IMR-90 (cell line): Measurements from ENCODE around the gene CMSS1. TPM values are rescaled to one million over a fixed set of nuclear protein-coding genes. Genes with fewer than 3 reads are reported as not detected.

Experiments used
- ATAC-seq: fragments of 200-7000 bp; cut with Tn5 transposase; 2 replicates; pipeline ENCODE4 v1.9.1; 2020; ENCODE audit warnings: low read depth, mild to moderate bottlenecking, moderate library complexity
- BruUV-seq: library from RNA; stranded (reverse); fragments of 400-500 nt; replicated peaks from 2 replicates; lab custom pipeline; 2021; lab: Mats Ljungman, UMichigan
- CTCF ChIA-PET: fragments of 300-600 bp; formaldehyde crosslinking; extraction: SDS; loops from one replicate; lab custom pipeline; 2021; ENCODE audit warnings: antibody characterized with exemption; lab: Yijun Ruan, JAX
- POLR2A ChIA-PET: fragments of 300-600 bp; sonication (Branson Sonifier 250); formaldehyde crosslinking; loops from one replicate; lab custom pipeline; 2022; ENCODE audit warnings: antibody characterized with exemption; ENCODE audit not compliant: unreplicated experiment; lab: Charles Lee
- DNase-seq: peaks from one replicate; pipeline ENCODE4 v3.0.0; 2013
- H2AFZ ChIP-seq: replicated peaks from 2 replicates; pipeline ENCODE3; 2013; ENCODE audit warnings: low read length, mild to moderate bottlenecking; ENCODE audit not compliant: poor library complexity
- H2AK5ac ChIP-seq: 2 replicates; pipeline ENCODE4 v1.6.1; 2013; ENCODE audit warnings: low read depth, low read length, inconsistent platforms
- H2AK9ac ChIP-seq: replicated peaks from 2 replicates; pipeline ENCODE3; 2013; ENCODE audit warnings: mild to moderate bottlenecking, low read depth, low read length, moderate library complexity; ENCODE audit not compliant: poor library complexity
- H2BK120ac ChIP-seq: 2 replicates; pipeline ENCODE4 v1.6.1; 2013; ENCODE audit warnings: low read depth, low read length, inconsistent platforms
- H2BK15ac ChIP-seq: 3 replicates; pipeline ENCODE4 v1.6.1; 2013; ENCODE audit warnings: low read depth, low read length, inconsistent platforms
- H2BK20ac ChIP-seq: 2 replicates; pipeline ENCODE4 v1.6.1; 2013; ENCODE audit warnings: low read depth, mild to moderate bottlenecking, inconsistent platforms, low read length, moderate library complexity
- H2BK5ac ChIP-seq: 2 replicates; pipeline ENCODE4 v1.6.1; 2013; ENCODE audit warnings: mild to moderate bottlenecking, low read depth, low read length, inconsistent platforms; ENCODE audit not compliant: poor library complexity, severe bottlenecking
- H3K14ac ChIP-seq: replicated peaks from 2 replicates; pipeline ENCODE4 v1.6.1; 2013; ENCODE audit warnings: low read depth, low read length, inconsistent platforms
- H3K18ac ChIP-seq: 2 replicates; pipeline ENCODE4 v1.6.1; 2013; ENCODE audit warnings: low read depth, low read length, control low read depth
- H3K23ac ChIP-seq: 2 replicates; pipeline ENCODE4 v1.6.1; 2013; ENCODE audit warnings: low read depth, low read length, inconsistent platforms
- H3K27ac ChIP-seq: 2 replicates; pipeline ENCODE4 v1.5.1; 2013; ENCODE audit warnings: mild to moderate bottlenecking, control low read depth, low read length; ENCODE audit not compliant: insufficient read depth
- H3K27me3 ChIP-seq: 2 replicates; pipeline ENCODE4 v1.6.1; 2013; ENCODE audit warnings: low read length; ENCODE audit not compliant: control insufficient read depth, insufficient read depth
- H3K36me3 ChIP-seq: 2 replicates; pipeline ENCODE4 v1.6.1; 2013; ENCODE audit warnings: low read length, mixed read lengths; ENCODE audit not compliant: control insufficient read depth, insufficient read depth
- H3K4ac ChIP-seq: 2 replicates; pipeline ENCODE4 v1.6.1; 2013; ENCODE audit warnings: low read depth, low read length, inconsistent platforms
- H3K4me1 ChIP-seq: 2 replicates; pipeline ENCODE4 v1.6.1; 2013; ENCODE audit warnings: low read length, mixed read lengths; ENCODE audit not compliant: control insufficient read depth, insufficient read depth
- H3K4me2 ChIP-seq: 2 replicates; pipeline ENCODE4 v1.6.1; 2013; ENCODE audit warnings: low read depth, mild to moderate bottlenecking, control low read depth, low read length, moderate library complexity
- H3K4me3 ChIP-seq: 2 replicates; pipeline ENCODE4 v1.5.1; 2013; ENCODE audit warnings: low read depth, mild to moderate bottlenecking, control low read depth, low read length, moderate library complexity; ENCODE audit not compliant: insufficient read depth
- H3K56ac ChIP-seq: 2 replicates; pipeline ENCODE4 v1.6.1; 2013; ENCODE audit warnings: low read length, inconsistent platforms; ENCODE audit not compliant: insufficient read depth; ENCODE audit errors: extremely low read depth
- H3K79me1 ChIP-seq, 2 experiments: 2 replicates each; pipeline ENCODE4 v1.6.1; 2013; ENCODE audit warnings: low read length in 2 of 2, inconsistent platforms in 1 of 2, low read depth in 1 of 2
- H3K9ac ChIP-seq: 2 replicates; pipeline ENCODE4 v1.6.1; 2013; ENCODE audit warnings: low read depth, low read length, control low read depth
- H3K9me1 ChIP-seq: 2 replicates; pipeline ENCODE4 v1.6.1; 2013; ENCODE audit warnings: low read length, inconsistent platforms; ENCODE audit not compliant: insufficient read depth
- H3K9me3 ChIP-seq: 2 replicates; pipeline ENCODE4 v1.6.1; 2013; ENCODE audit warnings: low read length; ENCODE audit not compliant: control insufficient read depth, insufficient read depth
- H4K20me1 ChIP-seq: 2 replicates; pipeline ENCODE4 v1.6.1; 2013; ENCODE audit warnings: low read length, inconsistent platforms; ENCODE audit not compliant: insufficient read depth
- H4K5ac ChIP-seq: 2 replicates; pipeline ENCODE4 v1.6.1; 2013; ENCODE audit warnings: mild to moderate bottlenecking, low read depth, low read length, control low read depth
- H4K8ac ChIP-seq, 2 experiments: 2 replicates each; pipeline ENCODE4 v1.6.1; 2013; ENCODE audit warnings: low read depth in 2 of 2, low read length in 2 of 2, control low read depth in 1 of 2, inconsistent platforms in 1 of 2
- H4K91ac ChIP-seq: 2 replicates; pipeline ENCODE4 v1.6.1; 2013; ENCODE audit warnings: low read depth, low read length, inconsistent platforms; ENCODE audit not compliant: insufficient read depth
- MAZ ChIP-seq: IDR thresholded peaks from 2 replicates; pipeline ENCODE4 v1.6.1; 2012; ENCODE audit warnings: low read depth, mild to moderate bottlenecking, low read length, improper control_type of control experiment, moderate library complexity, borderline replicate concordance
- NFE2L2 ChIP-seq: fragments of 150-350 bp; IDR thresholded peaks from 2 replicates; pipeline ENCODE4 v1.6.1; 2016; ENCODE audit warnings: low read depth, mild to moderate bottlenecking, low read length
- RFX5 ChIP-seq: IDR thresholded peaks from 2 replicates; pipeline ENCODE4 v1.8.0; 2012; ENCODE audit warnings: low read depth, mild to moderate bottlenecking, low read length, moderate library complexity
- SMC3 ChIP-seq: fragments of 150-350 bp; IDR thresholded peaks from 2 replicates; pipeline ENCODE4 v1.6.1; 2016; ENCODE audit warnings: low read depth, mild to moderate bottlenecking, antibody characterized with exemption, low read length, moderate library complexity
- WGBS, 2 experiments: methylation state at CpG; one replicate each; pipeline versions ENCODE4 v1.1.5 to v1.1.7; 2013; ENCODE audit warnings: missing lambda C conversion rate in 2 of 2; ENCODE audit not compliant: insufficient read length in 1 of 2; ENCODE audit errors: extremely low coverage in 2 of 2; 5-methylcytosine and 5-hydroxymethylcytosine counted together
- dilution Hi-C: fragments of 300-500 bp; cut with HindIII; formaldehyde crosslinking; loops from one replicate; pipeline ENCODE4 v1.14.3; 2018; ENCODE audit warnings: low sequenced_read_pairs; ENCODE audit not compliant: unreplicated experiment
- in situ Hi-C: fragments of 300-500 bp; cut with MboI; formaldehyde crosslinking; loops from 3 replicates; pipeline ENCODE4 v1.14.3; 2019; ENCODE audit warnings: low sequenced_read_pairs, inconsistent platforms, mixed read lengths
- intact Hi-C: fragments of 100-400 bp; cut with micrococcal nuclease; formaldehyde crosslinking; loops from 2 replicates; pipeline ENCODE4 v1.10.0; 2022
- polyA plus RNA-seq, 3 experiments: library from polyadenylated mRNA; depleted of rRNA; stranded (reverse); fragments of >200 nt; gene quantifications; 2 replicates each; pipeline ENCODE4 v1.2.3, GENCODE V29; 2012; ENCODE audit warnings: low replicate concordance in 1 of 3
- total RNA-seq: library from RNA; depleted of rRNA; stranded (reverse); fragments of >200 nt; gene quantifications from 2 replicates; pipeline ENCODE4 v1.2.3, GENCODE V29; 2012
- TF ChIP-seq, protein P1 (sequence below): conservative IDR thresholded peaks from 2 replicates; pipeline ENCODE4 v1.5.1; 2012; ENCODE audit warnings: mild to moderate bottlenecking, low read depth, low read length, improper control_type of control experiment

The CMSS1 gene
- total and polyA plus RNA-seq, 2 of the 4 experiments (the other 2 are of a cell fraction), result 12.5 to 13.6 TPM

DNA sequence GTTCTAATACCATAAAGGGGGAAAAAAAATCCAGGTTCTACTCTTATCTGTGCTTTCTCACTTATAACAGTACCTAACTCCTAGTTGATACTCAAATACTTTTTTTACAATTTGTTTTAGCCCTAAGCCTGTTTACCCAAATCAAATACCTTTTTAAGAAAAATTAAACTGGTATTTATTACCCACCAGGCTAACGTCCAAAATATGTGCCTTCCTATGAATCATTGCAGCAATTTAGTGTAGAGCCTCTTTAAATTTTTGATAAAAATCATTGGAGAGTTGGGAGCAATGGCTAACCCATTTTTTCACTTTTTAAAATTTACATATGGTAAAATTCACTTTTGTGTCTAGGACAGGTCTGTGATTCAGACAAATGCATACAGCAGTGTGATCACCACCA, 268.7 kb downstream of the CMSS1 start:
- intact Hi-C loops, result no loop called here

More for the DNA sequence above, 268.7 kb downstream of the CMSS1 start:
- TF ChIP-seq NFE2L2 (no peak), MAZ (no peak), RFX5 (no peak), SMC3 (no peak)
- TF ChIP-seq, protein P1, sequence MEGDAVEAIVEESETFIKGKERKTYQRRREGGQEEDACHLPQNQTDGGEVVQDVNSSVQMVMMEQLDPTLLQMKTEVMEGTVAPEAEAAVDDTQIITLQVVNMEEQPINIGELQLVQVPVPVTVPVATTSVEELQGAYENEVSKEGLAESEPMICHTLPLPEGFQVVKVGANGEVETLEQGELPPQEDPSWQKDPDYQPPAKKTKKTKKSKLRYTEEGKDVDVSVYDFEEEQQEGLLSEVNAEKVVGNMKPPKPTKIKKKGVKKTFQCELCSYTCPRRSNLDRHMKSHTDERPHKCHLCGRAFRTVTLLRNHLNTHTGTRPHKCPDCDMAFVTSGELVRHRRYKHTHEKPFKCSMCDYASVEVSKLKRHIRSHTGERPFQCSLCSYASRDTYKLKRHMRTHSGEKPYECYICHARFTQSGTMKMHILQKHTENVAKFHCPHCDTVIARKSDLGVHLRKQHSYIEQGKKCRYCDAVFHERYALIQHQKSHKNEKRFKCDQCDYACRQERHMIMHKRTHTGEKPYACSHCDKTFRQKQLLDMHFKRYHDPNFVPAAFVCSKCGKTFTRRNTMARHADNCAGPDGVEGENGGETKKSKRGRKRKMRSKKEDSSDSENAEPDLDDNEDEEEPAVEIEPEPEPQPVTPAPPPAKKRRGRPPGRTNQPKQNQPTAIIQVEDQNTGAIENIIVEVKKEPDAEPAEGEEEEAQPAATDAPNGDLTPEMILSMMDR, result no peak
- Histone ChIP-seq H3K4me3 (no peak overlapping the region), H4K5ac (no peak overlapping the region), H3K27ac (no peak overlapping the region), H2AFZ (no peak overlapping the region), H4K91ac (no peak overlapping the region), H3K14ac (no peak overlapping the region), H3K4ac (no peak overlapping the region), H4K8ac (no peak overlapping the region), H3K56ac (no peak overlapping the region), H2AK9ac (no peak overlapping the region), H3K79me1 (0 out of 4 replicates have a peak, but pooled peaks cover 0 to 4% of the 10 kb centered on the region in 2 experiments), H3K18ac (no peak overlapping the region), H2BK15ac (no peak overlapping the region), H3K4me1 (peaks cover 16% of the 10 kb centered on the region), H3K9me1 (peaks cover 7% of the 10 kb centered on the region; the same call in 1 of the 2 replicates), H3K9me3 (no peaks in the 10 kb centered on the region), H2AK5ac (no peak overlapping the region), H3K4me2 (no peak overlapping the region), H2BK120ac (no peak overlapping the region), H3K23ac (no peak overlapping the region), H3K9ac (no peak overlapping the region), H2BK5ac (no peak overlapping the region), H3K36me3 (no peaks in the 10 kb centered on the region), H2BK20ac (no peak overlapping the region), H4K20me1 (no peaks in the 10 kb centered on the region), H3K27me3 (no peaks in the 10 kb centered on the region)
- ChIA-PET POLR2A (interaction anchor here (1.6 kb wide), 1 partner anchor 12 kb away, joined by 4 read pairs; no protein-coding TSS in a partner anchor), CTCF (no interaction called here)
- dilution Hi-C loops (no loop called here), in situ Hi-C loops (no loop called here)
- DNase-seq, result no peak
- no TSS peak for BruUV-seq
- no CpG with 5 or more reads among the region's 1 CpG for WGBS, 2 experiments
- no peak for ATAC-seq
